ENCODE measurements around the gene EPSTI1. TPM values are rescaled to one million over a fixed set of nuclear protein-coding genes. Genes with fewer than 3 reads are reported as not detected.

The EPSTI1 gene
- polyA plus RNA-seq, 2 of the 4 experiments (the other 2 are of a cell fraction), result 0.05 to 0.10 TPM

- ChIA-PET POLR2A (no interaction called here), CTCF (interaction anchor here (1.4 kb wide), 1 partner anchor 905 kb away, joined by 4 read pairs; no protein-coding TSS in a partner anchor)
- DNase-seq (ENCODE audit: low read depth in 1 of 2, low spot score in 1 of 2), result no peak
- Histone ChIP-seq H3K4me1 (no peaks in the 10 kb centered on the region), H3K4me2 (no peak overlapping the region), H3K4me3 (no peak overlapping the region), H3K27ac (no peak overlapping the region), H3K9me3 (0 out of 3 replicates have a peak, but pooled peaks cover 2% of the 10 kb centered on the region)
- no peak for FAIRE-seq
- 5% methylated on average over 1 of the region's 1 CpG for WGBS (ENCODE audit: missing lambda C conversion rate)
- ATAC-seq, result no peak
- no peak for TF ChIP-seq RFX5 (IDR thresholded peaks at IDR 0.05)
- TF ChIP-seq SREBF2 (IDR thresholded peaks at IDR 0.05), result no peak
- TF ChIP-seq CBX2 (IDR thresholded peaks at IDR 0.05; ENCODE audit: borderline replicate concordance, low read depth), result no peak
- TF ChIP-seq FOSL2 (IDR thresholded peaks at IDR 0.05), result no peak
- no peak for TF ChIP-seq FOSL2 (CRISPR knock-in tag; IDR thresholded peaks at IDR 0.05)
- TF ChIP-seq FOXS1 (CRISPR knock-in tag; IDR thresholded peaks at IDR 0.05), result no peak
- TF ChIP-seq ESRRA (IDR thresholded peaks at IDR 0.05; ENCODE audit: borderline replicate concordance, low read length), result no peak
- TF ChIP-seq ZC3H11A (IDR thresholded peaks at IDR 0.05), result no peak
- no peak for TF ChIP-seq ZSCAN20 (CRISPR knock-in tag; IDR thresholded peaks at IDR 0.05)
- no peak for TF ChIP-seq BCL3 (IDR thresholded peaks at IDR 0.05)
- no peak for TF ChIP-seq HES2 (IDR thresholded peaks at IDR 0.05)
- no peak for TF ChIP-seq JUNB (IDR thresholded peaks at IDR 0.05)
- TF ChIP-seq HOXA7 (CRISPR knock-in tag; IDR thresholded peaks at IDR 0.05), result no peak
- no peak for TF ChIP-seq EHMT2 (IDR thresholded peaks at IDR 0.05; ENCODE audit: low read depth)
- TF ChIP-seq RAD21 (conservative IDR thresholded peaks at IDR 0.05 in 1 of 2, IDR thresholded peaks at IDR 0.05 in 1 of 2), result no peak
- TF ChIP-seq ELK1 (IDR thresholded peaks at IDR 0.05; ENCODE audit: low read depth, low read length), result no peak
- TF ChIP-seq CHD4 (IDR thresholded peaks at IDR 0.05; ENCODE audit: borderline replicate concordance), result no peak
- no peak for TF ChIP-seq CTCF (IDR thresholded peaks at IDR 0.05)
- TF ChIP-seq HEYL (CRISPR knock-in tag; IDR thresholded peaks at IDR 0.05), result no peak
- TF ChIP-seq CHD2 (IDR thresholded peaks at IDR 0.05; ENCODE audit: low read length, partially characterized antibody), result no peak
Measured at GRCh38 chr13:42883142-42883541, 108.9 kb downstream of the EPSTI1 start.

GRCh38 chr13:42880056-42880605, 111.9 kb downstream of the EPSTI1 start:
- H3K4me1 ChIP-seq, result peaks cover 6% of the 10 kb centered on the region; the same call in 1 of the 3 replicates
- WGBS (ENCODE audit: missing lambda C conversion rate), result 59% methylated on average over 8 of the region's 8 CpGs
- TF ChIP-seq POLR2A (IDR thresholded peaks at IDR 0.05; ENCODE audit: low read length) (no peak), BCL3 (IDR thresholded peaks at IDR 0.05) (no peak), NR3C1 (IDR thresholded peaks at IDR 0.05) (no peak), MAX (IDR thresholded peaks at IDR 0.05) (no peak), MAFK (IDR thresholded peaks at IDR 0.05; ENCODE audit: partially characterized antibody) (no peak), ZC3H11A (IDR thresholded peaks at IDR 0.05) (no peak), SMC3 (IDR thresholded peaks at IDR 0.05) (no peak), HOXB13 (CRISPR knock-in tag; IDR thresholded peaks at IDR 0.05; ENCODE audit: low read depth) (no peak), REST (IDR thresholded peaks at IDR 0.05) (no peak), RFX5 (IDR thresholded peaks at IDR 0.05) (no peak)
- ChIA-PET POLR2A (no interaction called here), CTCF (no interaction called here)
- ATAC-seq (no peak), DNase-seq (ENCODE audit: low read depth in 1 of 2, low spot score in 1 of 2) (no peak), FAIRE-seq (no peak)
- no peak overlapping the region for H3K4me3 ChIP-seq
- H3K27ac ChIP-seq, result no peak overlapping the region
- no peak overlapping the region for H3K4me2 ChIP-seq
- H3K9me3 ChIP-seq, result 0 out of 3 replicates have a peak, but pooled peaks cover 2% of the 10 kb centered on the region

Measured in A549 (cell line).